Measurements from ENCODE around the gene ZNF180.
A peak's percentile ranks its signal among the peaks of the same experiment; 100 is the strongest.
"Not testable (repeated sequence)": the region's sequence is repeated elsewhere in the genome, so short reads cannot be mapped to it uniquely, and the experiment has no call there.

Gene ZNF180

GRCh38 chr19:44496711-44497110 is 3.6 kb downstream of the ZNF180 start:
- DNase-seq: no peak

GRCh38 chr19:44476559-44477408 is 23.5 kb downstream of the ZNF180 start:
- DNase-seq: no peak

GRCh38 chr19:44468730-44469129 is 31.6 kb downstream of the ZNF180 start:
- DNase-seq: not testable (repeated sequence)

GRCh38 chr19:44462600-44463286 is 37.6 kb downstream of the ZNF180 start:
- DNase-seq: not testable (repeated sequence)

- not testable (repeated sequence) for DNase-seq
Observed at GRCh38 chr19:44456016-44456415, 44.3 kb downstream of the ZNF180 start.

GRCh38 chr19:44455100-44455499 is 45.2 kb downstream of the ZNF180 start:
- no peak for DNase-seq

GRCh38 chr19:44452367-44452766 is 48.0 kb downstream of the ZNF180 start:
- no peak for DNase-seq

- DNase-seq: no peak
Observed at GRCh38 chr19:44451687-44452086, 48.6 kb downstream of the ZNF180 start.

- DNase-seq: peak; percentile 51
Observed at GRCh38 chr19:44447916-44448674, 52.2 kb downstream of the ZNF180 start, which contains the start of gene ZNF229. TSS of gene ZNF229 (minus strand) at chr19:44448472. CDS start at chr19:44442847, 5,625 bp downstream.

- DNase-seq: no peak
Observed at GRCh38 chr19:44438441-44438840, 61.9 kb downstream of the ZNF180 start.

- DNase-seq: no peak
Observed at GRCh38 chr19:44435441-44435840, 64.9 kb downstream of the ZNF180 start.

GRCh38 chr19:44430956-44431355 is 69.4 kb downstream of the ZNF180 start:
- no peak for DNase-seq
